Subcutaneous adipose tissue (tissue), 4 donors: ENCODE measurements around the gene KLF18. TPM values are rescaled to one million over a fixed set of nuclear protein-coding genes. Genes with fewer than 3 reads are reported as not detected.

Source experiments
- total RNA-seq, 4 donors: library from RNA; depleted of rRNA; stranded (reverse); fragments of >200 nt; gene quantifications; one replicate each; pipeline ENCODE4 v1.1.0, GENCODE V29; 2016
- TF ChIP-seq, protein P1 (sequence below): fragments of 450-650 bp; IDR thresholded peaks from one replicate; pipeline ENCODE4 v1.5.1; 2016; ENCODE audit warnings: low read depth, mild to moderate bottlenecking, control low read depth, antibody characterized with exemption, moderate library complexity

KLF18 gene
- total RNA-seq, 4 donors from 2014 or later = not detected

- TF ChIP-seq, protein P1, sequence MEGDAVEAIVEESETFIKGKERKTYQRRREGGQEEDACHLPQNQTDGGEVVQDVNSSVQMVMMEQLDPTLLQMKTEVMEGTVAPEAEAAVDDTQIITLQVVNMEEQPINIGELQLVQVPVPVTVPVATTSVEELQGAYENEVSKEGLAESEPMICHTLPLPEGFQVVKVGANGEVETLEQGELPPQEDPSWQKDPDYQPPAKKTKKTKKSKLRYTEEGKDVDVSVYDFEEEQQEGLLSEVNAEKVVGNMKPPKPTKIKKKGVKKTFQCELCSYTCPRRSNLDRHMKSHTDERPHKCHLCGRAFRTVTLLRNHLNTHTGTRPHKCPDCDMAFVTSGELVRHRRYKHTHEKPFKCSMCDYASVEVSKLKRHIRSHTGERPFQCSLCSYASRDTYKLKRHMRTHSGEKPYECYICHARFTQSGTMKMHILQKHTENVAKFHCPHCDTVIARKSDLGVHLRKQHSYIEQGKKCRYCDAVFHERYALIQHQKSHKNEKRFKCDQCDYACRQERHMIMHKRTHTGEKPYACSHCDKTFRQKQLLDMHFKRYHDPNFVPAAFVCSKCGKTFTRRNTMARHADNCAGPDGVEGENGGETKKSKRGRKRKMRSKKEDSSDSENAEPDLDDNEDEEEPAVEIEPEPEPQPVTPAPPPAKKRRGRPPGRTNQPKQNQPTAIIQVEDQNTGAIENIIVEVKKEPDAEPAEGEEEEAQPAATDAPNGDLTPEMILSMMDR = no peak
Measured at GRCh38 chr1:44105810-44106209, 35.6 kb downstream of the KLF18 start.

- TF ChIP-seq, protein P1 = no peak
Measured at GRCh38 chr1:44103270-44104131, 37.9 kb downstream of the KLF18 start.

DNA sequence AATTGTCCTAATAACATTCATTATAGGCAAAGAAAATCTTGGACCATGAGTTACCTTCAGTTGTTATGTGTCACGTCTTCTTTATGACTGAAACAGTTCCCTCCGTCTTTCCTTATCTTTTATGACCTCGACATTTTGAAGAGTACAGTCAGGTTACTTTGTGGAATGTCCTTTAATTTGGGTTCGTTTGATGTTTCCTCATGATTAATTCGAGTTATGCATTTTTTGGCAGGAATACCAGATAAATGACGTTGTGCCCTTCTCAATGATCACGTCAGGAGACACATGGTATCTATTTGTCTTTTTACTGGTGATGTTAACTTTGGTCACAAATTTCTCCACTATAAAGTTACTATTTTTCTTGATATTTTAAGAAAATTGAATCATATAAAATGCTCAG, 40.1 kb downstream of the KLF18 start:
- TF ChIP-seq, protein P1 = no peak

GRCh38 chr1:44100183-44100868, 41.1 kb downstream of the KLF18 start:
- TF ChIP-seq, protein P1 = no peak

GRCh38 chr1:44094047-44094446, 47.4 kb downstream of the KLF18 start:
- TF ChIP-seq, protein P1 = no peak

DNA sequence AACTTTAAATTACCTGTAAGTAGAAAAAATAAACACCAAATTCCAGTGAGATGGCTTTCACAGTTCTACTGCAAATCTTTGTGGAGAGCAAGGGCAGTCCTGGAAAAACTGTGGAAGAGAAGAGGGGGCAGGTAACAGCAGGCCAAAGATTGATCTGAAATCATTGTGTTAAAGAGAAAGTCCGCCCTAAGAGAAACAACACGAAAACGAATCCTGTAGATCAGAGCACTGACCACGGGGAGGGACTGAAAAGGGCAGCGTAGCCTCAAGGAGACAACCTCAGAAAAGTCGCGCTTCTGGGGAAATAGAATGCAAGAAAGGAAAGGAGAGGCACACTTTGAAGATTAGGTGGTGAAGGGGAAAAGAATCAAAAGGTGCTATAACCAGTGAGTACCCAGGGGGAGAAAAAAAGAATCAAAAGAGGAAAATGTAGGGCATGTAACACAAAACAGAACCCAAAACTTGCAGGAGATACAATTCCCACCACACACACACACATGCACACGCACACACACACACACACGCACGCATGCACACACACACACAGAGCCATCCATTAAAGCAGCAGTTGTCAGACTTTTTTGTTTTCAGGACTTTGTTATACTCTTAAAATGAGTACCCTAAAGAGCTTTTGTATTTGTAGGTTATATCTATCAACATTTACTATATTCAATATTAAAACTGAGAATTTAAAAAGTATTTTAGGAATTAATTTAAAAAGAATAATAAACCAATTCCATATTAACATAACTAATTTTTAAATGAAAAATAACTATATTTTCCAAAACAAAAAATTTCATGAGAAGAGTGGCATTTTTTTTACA, 50.8 kb downstream of the KLF18 start:
- TF ChIP-seq, protein P1 = no peak
